Right atrium auricular region (tissue), 2 donors: ENCODE results near the gene MMP15. TPM values are rescaled to one million over a fixed set of nuclear protein-coding genes. Genes with fewer than 3 reads are reported as not detected.

Experiments used
- DNase-seq: peaks from one replicate; pipeline ENCODE4 v3.0.0-alpha.2; 2019; ENCODE audit warnings: low spot score
- H3K27ac ChIP-seq, 2 donors: fragments of 200-600 bp; sonication (generic); 1 replicate in 1 of 2; 2 replicates in 1 of 2; pipeline ENCODE4 v1.5.1; 2016 to 2019
- H3K27me3 ChIP-seq, 2 donors: fragments of 200-600 bp; sonication (generic); one replicate each; pipeline versions ENCODE4 v1.5.1 to v1.6.0; 2017 to 2019
- H3K36me3 ChIP-seq: fragments of 200-600 bp; sonication (generic); one replicate; pipeline ENCODE4 v1.5.1; 2016
- H3K4me1 ChIP-seq, 2 donors: fragments of 200-600 bp; sonication (generic); one replicate each; pipeline versions ENCODE4 v1.5.1 to v1.6.0; 2017 to 2019
- H3K4me3 ChIP-seq, 2 donors: fragments of 200-600 bp; sonication (generic); 1 replicate in 1 of 2; 2 replicates in 1 of 2; pipeline ENCODE4 v1.5.1; 2017 to 2019; ENCODE audit warnings: mild to moderate bottlenecking in 1 of 2, moderate library complexity in 1 of 2
- H3K9me3 ChIP-seq, 2 donors: fragments of 200-600 bp; sonication (generic); one replicate each; pipeline ENCODE4 v1.5.1; 2019
- CTCF ChIP-seq, 2 donors: fragments of 200-600 bp; sonication (generic); IDR thresholded peaks; one replicate each; pipeline ENCODE4 v1.5.1; 2019; ENCODE audit warnings: antibody characterized with exemption in 2 of 2
- total RNA-seq, 2 donors: library from RNA; depleted of rRNA; stranded (reverse); fragments of >200 nt; gene quantifications; one replicate each; pipeline ENCODE4 v1.1.0, GENCODE V29; 2016

Gene MMP15
- total RNA-seq, 2 donors from 2014 or later = 36.9 to 52.3 TPM

- Histone ChIP-seq H3K4me3 (no peak overlapping the region), H3K36me3 (no peaks in the 10 kb centered on the region), H3K9me3 (no peaks in the 10 kb centered on the region), H3K27me3 (no peaks in the 10 kb centered on the region), H3K4me1 (peaks cover 0 to 15% of the 10 kb centered on the region in 2 donors), H3K27ac (no peak overlapping the region)
- no peak for TF ChIP-seq CTCF (IDR thresholded peaks at IDR 0.05)
- no peak for DNase-seq
Observed at GRCh38 chr16:57982385-57982784, 43.2 kb upstream of the MMP15 start.

- Histone ChIP-seq H3K4me3 (peak overlapping the region; percentile 55 to 65), H3K27ac (peak overlapping the region in 1 of 2 donors; percentile 56), H3K36me3 (no peaks in the 10 kb centered on the region), H3K4me1 (peaks cover 0 to 21% of the 10 kb centered on the region in 2 donors), H3K27me3 (no peaks in the 10 kb centered on the region), H3K9me3 (no peaks in the 10 kb centered on the region)
- no peak for TF ChIP-seq CTCF (IDR thresholded peaks at IDR 0.05)
- peak; percentile 82 for DNase-seq
Observed at GRCh38 chr16:57984443-57985203, 40.9 kb upstream of the MMP15 start.

- H3K4me3 ChIP-seq = peak overlapping the region; percentile 55 to 65
- H3K4me1 ChIP-seq = peaks cover 0 to 21% of the 10 kb centered on the region in 2 donors
- H3K9me3 ChIP-seq = no peaks in the 10 kb centered on the region
- TF ChIP-seq CTCF (IDR thresholded peaks at IDR 0.05) = no peak
- H3K27ac ChIP-seq = peak overlapping the region in 1 of 2 donors; percentile 56
- H3K36me3 ChIP-seq = no peaks in the 10 kb centered on the region
- H3K27me3 ChIP-seq = no peaks in the 10 kb centered on the region
- no peak for DNase-seq
Observed at GRCh38 chr16:57985204-57986181, 40.1 kb upstream of the MMP15 start.

GRCh38 chr16:57986196-57986595 is 39.4 kb upstream of the MMP15 start:
- Histone ChIP-seq H3K9me3 (no peaks in the 10 kb centered on the region), H3K27me3 (no peaks in the 10 kb centered on the region), H3K4me1 (peaks cover 0 to 21% of the 10 kb centered on the region in 2 donors), H3K36me3 (no peaks in the 10 kb centered on the region), H3K27ac (no peak overlapping the region), H3K4me3 (no peak overlapping the region)
- no peak for DNase-seq
- TF ChIP-seq CTCF (IDR thresholded peaks at IDR 0.05) = no peak

- DNase-seq = no peak
- Histone ChIP-seq H3K4me1 (peaks cover 0 to 21% of the 10 kb centered on the region in 2 donors), H3K36me3 (no peaks in the 10 kb centered on the region)
Observed at GRCh38 chr16:57987441-57988177, 37.9 kb upstream of the MMP15 start.

More at GRCh38 chr16:57987441-57988177, 37.9 kb upstream of the MMP15 start:
- Histone ChIP-seq H3K9me3 (no peaks in the 10 kb centered on the region), H3K27ac (no peak overlapping the region), H3K27me3 (no peaks in the 10 kb centered on the region), H3K4me3 (no peak overlapping the region)
- TF ChIP-seq CTCF (IDR thresholded peaks at IDR 0.05) = no peak
